Keratinocyte (primary cell): ENCODE results near the gene ITGB1BP1. TPM values are rescaled to one million over a fixed set of nuclear protein-coding genes. Genes with fewer than 3 reads are reported as not detected.

ENCODE experiments used
- DNase-seq: peaks from one replicate; pipeline ENCODE4 v3.0.0-alpha.2; 2011; ENCODE audit warnings: low read depth, missing footprints, low spot score
- FAIRE-seq: peaks from 2 replicates; lab custom pipeline; 2011; peaks lifted over from hg19 to GRCh38; lab: Jason Lieb, UNC
- H2AFZ ChIP-seq: 2 replicates; pipeline ENCODE4 v1.6.0; 2012; ENCODE audit warnings: low read length, control low read depth, inconsistent platforms; ENCODE audit not compliant: control insufficient read depth
- H3K27ac ChIP-seq: 2 replicates; pipeline ENCODE4 v1.5.1; 2011; ENCODE audit warnings: low read length; ENCODE audit not compliant: control insufficient read depth, insufficient read depth
- H3K27me3 ChIP-seq: 3 replicates; pipeline ENCODE4 v1.6.0; 2011; ENCODE audit warnings: low read length; ENCODE audit not compliant: control insufficient read depth, insufficient read depth; ENCODE audit errors: extremely low read depth
- H3K36me3 ChIP-seq, 2 experiments: 2 replicates in 1 of 2; 3 replicates in 1 of 2; pipeline ENCODE4 v1.5.1; 2011; ENCODE audit warnings: low read length in 2 of 2, mild to moderate bottlenecking in 1 of 2; ENCODE audit not compliant: control insufficient read depth in 2 of 2, insufficient read depth in 2 of 2; ENCODE audit errors: extremely low read depth in 1 of 2
- H3K4me1 ChIP-seq: 3 replicates; pipeline ENCODE4 v1.5.1; 2011; ENCODE audit warnings: low read length; ENCODE audit not compliant: control insufficient read depth, insufficient read depth; ENCODE audit errors: extremely low read depth
- H3K4me2 ChIP-seq: 3 replicates; pipeline ENCODE4 v1.6.0; 2011; ENCODE audit warnings: low read depth, low read length; ENCODE audit not compliant: control insufficient read depth, insufficient read depth; ENCODE audit errors: extremely low read depth
- H3K4me3 ChIP-seq, 3 experiments: fragments of 200-600 bp in 1 of 3; sonication (generic) in 1 of 3; 2 replicates in 2 of 3; 3 replicates in 1 of 3; pipeline ENCODE4 v1.5.1; 2011 to 2016; ENCODE audit warnings: low read length in 3 of 3, mild to moderate bottlenecking in 3 of 3, control low read depth in 2 of 3, inconsistent platforms in 1 of 3, low read depth in 1 of 3, mixed read lengths in 1 of 3, mixed run types in 1 of 3, moderate library complexity in 1 of 3; ENCODE audit not compliant: control insufficient read depth in 2 of 3, insufficient read depth in 2 of 3; ENCODE audit errors: extremely low read depth in 1 of 3
- H3K79me2 ChIP-seq: 2 replicates; pipeline ENCODE4 v1.6.0; 2012; ENCODE audit warnings: low read length; ENCODE audit not compliant: control insufficient read depth, insufficient read depth
- H3K9ac ChIP-seq: 3 replicates; pipeline ENCODE4 v1.6.0; 2011; ENCODE audit warnings: low read length; ENCODE audit not compliant: control insufficient read depth, insufficient read depth; ENCODE audit errors: extremely low read depth
- H3K9me1 ChIP-seq: 3 replicates; pipeline ENCODE4 v1.6.0; 2011; ENCODE audit warnings: low read length; ENCODE audit not compliant: control insufficient read depth, insufficient read depth; ENCODE audit errors: extremely low read depth
- H3K9me3 ChIP-seq: 2 replicates; pipeline ENCODE4 v1.5.1; 2012; ENCODE audit warnings: low read depth, low read length; ENCODE audit not compliant: control insufficient read depth
- H4K20me1 ChIP-seq: 3 replicates; pipeline ENCODE4 v1.6.0; 2011; ENCODE audit warnings: low read length; ENCODE audit not compliant: control insufficient read depth, insufficient read depth; ENCODE audit errors: extremely low read depth
- CTCF ChIP-seq, 3 experiments: IDR thresholded peaks in 1 of 3; conservative IDR thresholded peaks in 1 of 3; optimal IDR thresholded peaks in 1 of 3; 2 replicates in 2 of 3; 3 replicates in 1 of 3; pipeline versions ENCODE3 to v1.5.1; 2011; ENCODE audit warnings: low read length in 3 of 3, mild to moderate bottlenecking in 3 of 3, moderate library complexity in 2 of 3, control low read depth in 1 of 3, inconsistent platforms in 1 of 3; ENCODE audit not compliant: insufficient read depth in 2 of 3; ENCODE audit errors: extremely low read depth in 1 of 3
- EZH2 ChIP-seq: IDR thresholded peaks from one replicate; pipeline ENCODE4 v1.6.1; 2012; ENCODE audit warnings: inconsistent platforms, mild to moderate bottlenecking, low read length, moderate library complexity
- dilution Hi-C: fragments of 300-500 bp; cut with MboI; formaldehyde crosslinking; loops from one replicate; pipeline ENCODE4 v1.7.0; 2020; ENCODE audit warnings: low sequenced_read_pairs; ENCODE audit not compliant: extremely low pct_ligation_motif_present
- polyA plus RNA-seq, 5 experiments: library from polyadenylated mRNA; depleted of rRNA in 3 of 5; stranded (reverse) in 3 of 5; stranded (forward) in 1 of 5; unstranded in 1 of 5; fragments of >200 nt; gene quantifications; 1 replicate in 1 of 5; 2 replicates in 3 of 5; 3 replicates in 1 of 5; pipeline versions ENCODE4 v1.2.1 to v1.2.3, GENCODE V29; 2011 to 2012; ENCODE audit warnings: missing spikeins in 2 of 5, low read depth in 1 of 5, low replicate concordance in 1 of 5

ITGB1BP1 gene
- polyA plus RNA-seq, 1 donor (not counting 4 experiments of a cell fraction or from before 2014, with no cell fraction given) = 169 TPM

DNA sequence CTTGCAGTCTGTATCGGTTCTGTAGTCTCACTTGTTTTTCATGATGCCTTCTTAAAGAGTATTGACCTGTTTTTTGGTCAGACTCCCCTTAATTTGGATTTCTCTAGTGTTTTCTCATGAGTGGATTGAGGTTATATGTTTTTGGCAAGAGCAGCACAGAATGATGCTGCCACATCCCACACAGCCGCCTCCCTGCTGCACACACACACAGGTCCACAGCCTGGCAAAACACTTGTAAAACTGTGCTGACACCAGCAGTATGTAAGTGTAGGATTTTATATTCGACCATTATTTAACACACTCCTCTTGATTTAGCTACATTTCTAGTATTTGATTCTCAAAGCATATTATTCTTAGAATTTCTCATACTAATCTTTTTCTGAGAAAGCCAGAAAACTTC lies 68.1 kb downstream of the ITGB1BP1 start:
- Histone ChIP-seq H3K27ac (no peak overlapping the region), H2AFZ (no peak overlapping the region), H3K36me3 (peaks cover 55 to 68% of the 10 kb centered on the region in 2 experiments), H3K4me1 (no peaks in the 10 kb centered on the region), H3K4me2 (no peak overlapping the region), H4K20me1 (no peaks in the 10 kb centered on the region), H3K9me1 (no peaks in the 10 kb centered on the region), H3K9me3 (no peaks in the 10 kb centered on the region), H3K79me2 (no peaks in the 10 kb centered on the region), H3K27me3 (no peaks in the 10 kb centered on the region), H3K4me3 (no peak overlapping the region), H3K9ac (no peak overlapping the region)
- TF ChIP-seq EZH2 (no peak), CTCF (optimal IDR thresholded peaks at IDR 0.05 in 1 of 3, IDR thresholded peaks at IDR 0.05 in 1 of 3, conservative IDR thresholded peaks at IDR 0.05 in 1 of 3; ENCODE audit: extremely low read depth in 1 of 3, insufficient read depth in 2 of 3, low read length in 3 of 3) (no peak)
- FAIRE-seq (no peak), DNase-seq (no peak)
- dilution Hi-C loops = no loop called here

GRCh38 chr2:9354318-9354717 lies 69.0 kb downstream of the ITGB1BP1 start:
- no peaks in the 10 kb centered on the region for H3K9me1 ChIP-seq
- TF ChIP-seq EZH2 (no peak), CTCF (optimal IDR thresholded peaks at IDR 0.05 in 1 of 3, IDR thresholded peaks at IDR 0.05 in 1 of 3, conservative IDR thresholded peaks at IDR 0.05 in 1 of 3; ENCODE audit: extremely low read depth in 1 of 3, insufficient read depth in 2 of 3, low read length in 3 of 3) (no peak)
- H3K36me3 ChIP-seq = peaks cover 52 to 71% of the 10 kb centered on the region in 2 experiments
- dilution Hi-C loops = no loop called here
- no peak overlapping the region for H3K4me2 ChIP-seq
- H3K9ac ChIP-seq = no peak overlapping the region
- DNase-seq (no peak), FAIRE-seq (no peak)
- no peak overlapping the region for H2AFZ ChIP-seq
- no peak overlapping the region for H3K4me3 ChIP-seq
- H4K20me1 ChIP-seq = no peaks in the 10 kb centered on the region
- H3K27ac ChIP-seq = no peak overlapping the region
- no peaks in the 10 kb centered on the region for H3K4me1 ChIP-seq
- H3K27me3 ChIP-seq = no peaks in the 10 kb centered on the region
- no peaks in the 10 kb centered on the region for H3K79me2 ChIP-seq
- no peaks in the 10 kb centered on the region for H3K9me3 ChIP-seq

Other genes with a start within 250 kb of the ITGB1BP1 start
- 30.7 to 59.6 TPM (median 54.2 TPM) in 3 replicates for gene ASAP2, start 216.7 kb downstream of the ITGB1BP1 start, polyA plus RNA-seq
- 21.1 to 42.8 TPM (median 31.1 TPM) in 3 replicates for gene CPSF3, start 126 bp upstream of the ITGB1BP1 start, polyA plus RNA-seq
- 56.9 to 65.0 TPM (median 59.6 TPM) in 3 replicates for gene IAH1, start 51.0 kb upstream of the ITGB1BP1 start, polyA plus RNA-seq
- 12.4 to 14.3 TPM (median 13.3 TPM) in 3 replicates for gene ADAM17, start 132.3 kb upstream of the ITGB1BP1 start, polyA plus RNA-seq
- 365 to 593 TPM (median 369 TPM) in 3 replicates for gene YWHAQ, start 207.5 kb upstream of the ITGB1BP1 start, polyA plus RNA-seq